ENCODE data around the gene STRA6.
A peak's percentile ranks its signal among the peaks of the same experiment; 100 is the strongest.
"Not testable (repeated sequence)": the region's sequence is repeated elsewhere in the genome, so short reads cannot be mapped to it uniquely, and the experiment has no call there.

The STRA6 gene

DNA sequence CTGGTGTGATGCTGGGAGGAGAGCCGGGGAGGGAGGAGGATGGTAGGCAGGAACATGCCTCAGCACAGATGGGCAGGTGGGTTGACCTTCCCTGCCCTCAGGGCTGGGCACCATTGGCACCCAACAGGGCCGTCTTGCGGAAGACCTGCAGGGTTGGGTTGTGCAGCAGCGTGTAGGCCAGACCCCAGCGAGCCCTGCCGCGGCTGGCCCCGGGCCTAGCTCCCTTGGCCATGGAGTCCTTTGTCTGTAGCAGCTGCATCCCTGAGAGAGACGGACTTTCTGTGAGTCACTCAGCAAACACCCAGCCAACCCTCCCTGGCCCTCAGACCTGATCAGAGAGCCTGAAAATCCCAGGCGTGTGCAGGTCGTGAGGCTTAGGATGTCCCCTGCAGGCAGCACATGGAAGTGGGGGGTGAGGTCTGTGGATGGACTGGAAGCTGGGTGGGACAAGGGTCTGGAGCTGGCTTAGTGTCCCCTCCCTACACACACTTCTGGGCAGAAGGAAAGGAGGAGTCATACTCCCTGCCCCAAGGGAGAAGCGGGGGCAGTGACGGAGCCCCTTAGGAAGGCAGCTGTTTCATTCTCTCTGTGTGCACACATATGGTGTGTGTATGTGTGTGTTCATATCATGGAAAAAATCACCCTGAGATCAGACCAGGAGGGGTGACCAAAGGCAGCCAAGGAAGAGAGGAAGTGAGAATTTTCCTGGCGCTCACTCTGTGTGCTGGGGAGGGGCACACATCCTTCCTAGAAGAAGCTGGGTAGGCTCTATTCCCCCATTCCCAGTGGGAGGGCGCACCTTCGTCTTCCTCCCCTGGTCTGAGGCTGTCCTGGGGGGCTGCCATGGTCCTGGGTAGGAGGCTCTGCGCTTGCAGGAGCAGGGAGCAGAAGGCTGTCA lies 22.4 kb downstream of the STRA6 start:
- DNase-seq (ENCODE audit: low read depth), result no peak

DNA sequence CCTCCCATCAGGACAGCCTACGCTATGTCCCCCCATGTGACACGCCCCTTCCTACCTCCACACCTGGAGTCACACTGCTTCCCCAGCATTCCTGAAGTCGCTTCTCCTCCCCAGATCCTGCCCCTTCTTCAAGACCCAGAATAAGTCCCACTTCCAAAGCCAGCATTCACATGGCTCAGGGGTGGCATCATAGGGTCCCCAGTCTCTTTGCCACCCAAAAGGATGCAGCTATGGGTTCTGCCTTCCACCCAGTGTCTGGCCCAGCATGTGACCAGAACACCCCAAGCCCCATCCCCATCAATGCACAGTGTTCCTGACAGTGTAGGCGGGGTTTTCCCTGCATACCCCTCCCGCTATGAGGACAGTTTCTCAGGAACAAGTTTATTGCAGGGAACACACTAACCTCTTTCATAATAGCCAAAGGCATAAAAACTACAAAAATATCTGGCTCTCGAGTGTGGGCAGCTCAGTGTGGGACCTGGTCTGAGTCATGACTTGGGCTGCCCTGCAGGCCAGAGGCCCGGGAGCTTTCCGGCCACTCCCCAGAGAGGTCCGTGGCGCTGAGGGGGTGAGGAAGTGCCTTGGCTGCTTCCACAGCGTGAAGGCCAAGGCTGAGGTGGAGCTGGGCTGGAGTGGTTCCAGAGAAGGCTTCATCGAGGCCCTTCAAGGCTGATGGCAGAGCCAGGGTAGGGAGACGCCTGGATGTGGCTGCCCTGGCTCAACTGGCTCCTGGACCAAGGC lies 23.3 kb downstream of the STRA6 start:
- DNase-seq (ENCODE audit: low read depth), result peak; percentile 97

DNA sequence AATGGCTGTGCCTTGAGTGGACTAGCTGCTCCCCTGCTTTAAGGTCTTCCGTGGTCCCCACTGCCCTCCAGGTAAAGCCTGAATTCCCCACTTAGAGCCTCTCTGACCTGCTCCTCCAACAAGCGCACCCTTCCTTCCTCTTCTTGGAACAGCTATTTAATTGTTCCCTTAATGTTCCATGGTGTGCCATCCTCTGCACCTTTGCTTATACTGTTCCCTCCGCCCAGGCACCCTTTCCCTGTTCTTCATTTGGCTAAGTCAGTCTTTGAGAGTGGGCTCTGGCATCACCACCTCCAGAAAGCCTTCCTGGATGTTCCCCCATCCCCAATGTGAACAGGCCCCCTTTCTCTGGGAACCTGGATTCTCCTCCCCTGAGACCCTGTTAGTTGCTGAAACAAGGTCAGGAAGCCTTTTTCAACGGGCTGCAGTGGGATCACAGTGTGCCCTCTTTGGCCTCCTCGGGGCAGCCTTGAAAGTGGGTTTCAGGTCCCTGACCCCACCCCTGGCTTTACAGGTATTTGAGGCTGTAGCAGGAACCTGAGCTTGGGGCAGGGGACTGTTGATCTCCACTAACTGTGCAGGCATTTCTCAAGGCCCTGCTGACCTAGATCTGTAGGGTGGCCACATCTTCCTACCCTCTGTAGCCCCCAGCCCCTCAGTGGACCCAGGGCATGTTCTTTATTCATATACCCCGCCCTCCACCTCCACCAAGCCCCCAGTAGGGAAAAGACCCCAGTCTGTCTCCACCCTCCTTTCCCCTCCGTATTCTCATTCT lies 24.1 kb downstream of the STRA6 start:
- DNase-seq (ENCODE audit: low read depth), result no peak

DNA sequence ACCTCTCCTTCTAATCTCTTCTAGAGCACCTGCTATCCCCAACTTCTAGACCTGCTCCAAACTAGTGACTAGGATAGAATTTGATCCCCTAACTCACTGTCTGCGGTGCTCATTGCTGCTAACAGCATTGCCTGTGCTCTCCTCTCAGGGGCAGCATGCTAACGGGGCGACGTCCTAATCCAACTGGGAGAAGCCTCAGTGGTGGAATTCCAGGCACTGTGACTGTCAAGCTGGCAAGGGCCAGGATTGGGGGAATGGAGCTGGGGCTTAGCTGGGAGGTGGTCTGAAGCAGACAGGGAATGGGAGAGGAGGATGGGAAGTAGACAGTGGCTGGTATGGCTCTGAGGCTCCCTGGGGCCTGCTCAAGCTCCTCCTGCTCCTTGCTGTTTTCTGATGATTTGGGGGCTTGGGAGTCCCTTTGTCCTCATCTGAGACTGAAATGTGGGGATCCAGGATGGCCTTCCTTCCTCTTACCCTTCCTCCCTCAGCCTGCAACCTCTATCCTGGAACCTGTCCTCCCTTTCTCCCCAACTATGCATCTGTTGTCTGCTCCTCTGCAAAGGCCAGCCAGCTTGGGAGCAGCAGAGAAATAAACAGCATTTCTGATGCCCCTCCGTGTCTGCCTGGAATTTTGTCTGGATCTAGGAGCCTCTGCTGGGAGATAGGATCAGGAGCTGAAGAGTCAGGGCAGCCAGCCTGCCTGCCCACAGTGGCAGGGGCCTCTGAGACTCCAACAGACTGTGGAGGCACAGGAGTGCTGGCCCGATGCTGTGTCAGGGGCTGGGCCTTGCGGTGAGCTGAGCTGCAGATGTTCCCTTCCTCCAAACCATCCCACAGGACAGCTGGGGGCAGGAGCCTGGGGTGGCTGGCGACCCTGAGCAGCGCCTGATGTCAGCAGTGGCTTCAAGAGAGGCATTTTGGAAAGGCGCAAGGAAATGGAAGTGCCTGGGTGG lies 26.0 kb downstream of the STRA6 start:
- no peak for DNase-seq (ENCODE audit: low read depth)

DNA sequence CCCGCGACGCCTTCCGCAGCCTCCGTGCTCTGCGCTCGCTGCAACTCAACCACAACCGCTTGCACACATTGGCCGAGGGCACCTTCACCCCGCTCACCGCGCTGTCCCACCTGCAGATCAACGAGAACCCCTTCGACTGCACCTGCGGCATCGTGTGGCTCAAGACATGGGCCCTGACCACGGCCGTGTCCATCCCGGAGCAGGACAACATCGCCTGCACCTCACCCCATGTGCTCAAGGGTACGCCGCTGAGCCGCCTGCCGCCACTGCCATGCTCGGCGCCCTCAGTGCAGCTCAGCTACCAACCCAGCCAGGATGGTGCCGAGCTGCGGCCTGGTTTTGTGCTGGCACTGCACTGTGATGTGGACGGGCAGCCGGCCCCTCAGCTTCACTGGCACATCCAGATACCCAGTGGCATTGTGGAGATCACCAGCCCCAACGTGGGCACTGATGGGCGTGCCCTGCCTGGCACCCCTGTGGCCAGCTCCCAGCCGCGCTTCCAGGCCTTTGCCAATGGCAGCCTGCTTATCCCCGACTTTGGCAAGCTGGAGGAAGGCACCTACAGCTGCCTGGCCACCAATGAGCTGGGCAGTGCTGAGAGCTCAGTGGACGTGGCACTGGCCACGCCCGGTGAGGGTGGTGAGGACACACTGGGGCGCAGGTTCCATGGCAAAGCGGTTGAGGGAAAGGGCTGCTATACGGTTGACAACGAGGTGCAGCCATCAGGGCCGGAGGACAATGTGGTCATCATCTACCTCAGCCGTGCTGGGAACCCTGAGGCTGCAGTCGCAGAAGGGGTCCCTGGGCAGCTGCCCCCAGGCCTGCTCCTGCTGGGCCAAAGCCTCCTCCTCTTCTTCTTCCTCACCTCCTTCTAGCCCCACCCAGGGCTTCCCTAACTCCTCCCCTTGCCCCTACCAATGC lies 27.1 kb downstream of the STRA6 start:
- no peak for DNase-seq (ENCODE audit: low read depth)

DNA sequence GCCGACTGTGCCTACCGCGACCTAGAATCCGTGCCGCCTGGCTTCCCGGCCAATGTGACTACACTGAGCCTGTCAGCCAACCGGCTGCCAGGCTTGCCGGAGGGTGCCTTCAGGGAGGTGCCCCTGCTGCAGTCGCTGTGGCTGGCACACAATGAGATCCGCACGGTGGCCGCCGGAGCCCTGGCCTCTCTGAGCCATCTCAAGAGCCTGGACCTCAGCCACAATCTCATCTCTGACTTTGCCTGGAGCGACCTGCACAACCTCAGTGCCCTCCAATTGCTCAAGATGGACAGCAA lies 27.7 kb downstream of the STRA6 start:
- DNase-seq (ENCODE audit: low read depth), result no peak

DNA sequence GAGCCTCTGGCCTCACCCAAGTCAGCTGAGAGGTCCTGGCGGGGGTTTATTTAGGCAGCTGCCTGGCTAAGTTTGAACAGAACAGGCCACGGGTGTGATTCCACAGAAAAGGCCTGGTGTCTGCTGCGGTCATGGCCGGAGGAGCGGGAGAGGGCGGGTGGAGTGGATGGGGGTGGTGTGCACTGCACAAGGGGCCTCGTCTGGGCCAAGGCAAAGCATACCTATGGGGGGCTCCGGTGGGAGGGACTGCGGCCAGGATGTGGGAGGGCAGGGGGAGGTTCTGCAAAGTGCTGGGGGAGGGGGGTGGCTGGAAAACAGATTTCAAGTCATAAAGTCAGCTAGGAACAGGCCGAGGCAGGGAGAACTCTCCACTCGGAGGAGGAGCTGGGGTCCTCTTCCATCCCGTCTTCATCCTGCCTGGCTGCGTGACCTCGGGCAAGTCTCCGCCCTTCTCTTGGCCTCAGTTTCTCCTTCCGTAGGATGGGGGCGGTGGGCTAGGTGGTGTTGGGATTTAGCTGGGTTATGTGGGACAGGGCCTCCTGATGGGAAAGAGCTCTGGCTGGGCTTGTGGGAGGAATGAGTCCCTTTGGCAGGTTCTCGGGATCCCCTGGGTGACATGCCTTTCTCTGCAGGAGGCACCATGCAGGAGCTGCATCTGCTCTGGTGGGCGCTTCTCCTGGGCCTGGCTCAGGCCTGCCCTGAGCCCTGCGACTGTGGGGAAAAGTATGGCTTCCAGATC lies 28.2 kb downstream of the STRA6 start:
- DNase-seq (ENCODE audit: low read depth), result no peak

DNA sequence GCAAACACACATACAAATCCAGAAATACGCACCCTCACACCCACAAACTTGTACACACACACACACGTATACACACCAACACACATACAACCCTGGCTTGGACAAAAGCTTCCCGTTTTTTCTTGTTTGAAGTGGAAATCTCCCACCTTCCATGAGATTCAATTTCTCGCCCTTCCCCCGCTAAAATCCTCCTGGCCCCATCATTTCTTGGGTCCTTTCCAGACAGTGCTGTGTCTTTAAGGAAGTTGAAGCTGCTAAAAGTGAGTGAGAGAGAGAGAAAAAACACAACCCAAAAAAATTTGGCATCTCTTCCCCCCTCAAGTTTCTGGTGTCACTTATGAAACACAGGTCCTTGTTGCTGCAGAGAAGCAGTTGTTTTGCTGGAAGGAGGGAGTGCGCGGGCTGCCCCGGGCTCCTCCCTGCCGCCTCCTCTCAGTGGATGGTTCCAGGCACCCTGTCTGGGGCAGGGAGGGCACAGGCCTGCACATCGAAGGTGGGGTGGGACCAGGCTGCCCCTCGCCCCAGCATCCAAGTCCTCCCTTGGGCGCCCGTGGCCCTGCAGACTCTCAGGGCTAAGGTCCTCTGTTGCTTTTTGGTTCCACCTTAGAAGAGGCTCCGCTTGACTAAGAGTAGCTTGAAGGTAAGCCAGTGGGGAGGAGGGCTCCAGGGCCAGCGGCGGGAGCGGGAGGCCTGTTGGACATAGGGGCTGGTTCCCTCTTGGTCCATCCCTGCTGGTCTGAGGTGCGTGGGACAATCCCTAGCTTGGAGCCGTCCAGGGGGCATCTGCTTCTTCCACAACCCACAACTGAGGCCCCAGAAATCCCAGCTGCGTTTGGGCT lies 29.0 kb downstream of the STRA6 start, which contains the start of gene ISLR:
TSS of gene ISLR (plus strand) at position 331 of the 839 bp plus-strand sequence. CDS start 1,149 bp downstream, outside the sequence.
- DNase-seq (ENCODE audit: low read depth), result peak; percentile 90

DNA sequence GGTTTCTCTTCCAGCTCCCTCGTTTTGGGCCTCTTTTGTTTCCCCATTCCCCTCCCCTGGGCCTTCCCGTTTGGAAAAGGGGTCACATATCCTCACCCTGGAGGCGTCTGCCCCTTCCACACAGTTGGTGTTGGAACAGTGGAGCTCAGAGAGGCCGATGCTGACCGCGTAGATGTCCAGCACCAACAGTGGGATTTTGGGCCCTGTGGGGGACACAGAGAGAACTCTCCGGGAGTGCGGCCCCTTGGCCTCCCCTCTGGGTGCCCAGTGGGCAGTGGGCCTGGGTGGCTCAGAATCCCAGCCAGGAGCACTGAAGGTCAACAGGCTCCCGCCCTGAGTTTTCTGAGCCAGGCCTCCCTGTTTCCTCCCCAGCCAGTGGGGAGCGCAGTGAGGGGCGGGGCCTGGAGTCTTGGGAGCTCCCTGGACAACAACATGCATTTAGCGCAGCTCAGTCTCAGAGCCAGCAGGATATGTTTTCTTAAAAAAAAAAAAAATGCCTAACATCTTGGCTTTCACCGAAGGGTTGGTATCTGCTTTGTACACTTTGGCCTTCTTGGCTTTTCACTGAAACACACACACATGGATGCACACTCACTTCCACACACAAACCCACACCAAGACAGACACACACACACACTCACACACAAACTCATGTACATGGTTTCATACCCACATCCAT lies 29.7 kb downstream of the STRA6 start:
- DNase-seq (ENCODE audit: low read depth), result peak; percentile 73

DNA sequence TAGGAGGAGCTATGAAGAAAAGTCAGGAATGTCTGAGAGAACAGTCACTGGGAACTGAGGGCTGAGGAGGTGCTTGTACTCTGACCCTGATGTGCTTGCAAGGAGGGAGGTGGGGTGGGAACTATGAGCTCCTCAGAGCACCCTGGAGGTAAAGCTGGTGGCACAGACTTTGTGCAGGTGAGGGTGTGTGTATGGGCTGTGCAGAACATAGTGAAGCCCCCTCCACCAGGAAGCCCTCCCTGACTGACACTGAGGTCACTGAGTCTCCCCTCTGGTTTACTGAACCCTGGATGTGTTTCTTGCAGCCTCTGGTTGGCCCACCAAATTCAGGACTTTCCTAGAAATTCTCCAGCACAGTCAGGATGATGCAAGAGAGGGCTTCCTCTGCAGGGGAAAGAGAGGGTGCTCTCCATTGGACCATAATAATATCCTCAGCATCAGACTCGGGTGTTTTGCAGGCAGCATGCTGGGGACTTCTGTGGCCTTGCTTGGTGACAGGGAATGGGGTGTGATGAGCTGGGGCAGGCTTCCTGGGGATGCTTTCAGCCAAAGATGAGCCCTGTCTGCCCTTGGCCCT lies 30.5 kb downstream of the STRA6 start:
- no peak for DNase-seq (ENCODE audit: low read depth)

DNA sequence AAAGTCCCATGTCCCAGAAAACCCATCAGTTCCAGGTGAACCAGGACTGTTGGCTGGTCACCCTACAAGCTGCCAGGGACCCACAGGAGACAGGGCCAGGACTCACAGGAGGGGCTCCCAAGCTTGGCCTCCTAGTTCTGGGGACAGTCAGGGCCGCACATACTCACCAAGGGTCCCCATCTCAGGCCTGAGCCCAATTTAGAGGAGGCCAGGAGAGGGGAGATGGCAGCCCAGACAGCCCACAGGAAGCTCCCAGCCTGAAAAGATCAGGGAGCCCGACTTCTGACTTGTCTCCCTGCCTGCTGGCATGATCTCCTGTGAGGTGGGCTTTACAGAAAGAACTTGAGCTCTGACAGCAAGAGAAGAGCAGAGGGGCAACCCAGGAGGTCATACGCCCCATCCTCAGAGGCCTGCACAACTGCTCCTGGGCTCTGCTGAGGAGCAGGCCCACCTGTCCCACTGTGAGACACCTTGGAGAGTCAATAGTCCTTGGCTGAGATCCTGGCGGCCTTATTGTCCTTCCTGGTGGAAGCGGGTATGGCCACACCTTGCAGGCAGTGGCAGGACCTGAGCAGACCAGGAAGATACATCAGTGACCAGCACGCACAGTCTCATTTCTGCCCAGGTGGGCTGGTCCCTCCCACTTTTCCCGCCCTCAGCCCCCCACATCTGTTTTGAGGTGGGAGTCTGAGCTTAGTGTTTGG lies 31.6 kb downstream of the STRA6 start:
- no peak for DNase-seq (ENCODE audit: low read depth)

DNA sequence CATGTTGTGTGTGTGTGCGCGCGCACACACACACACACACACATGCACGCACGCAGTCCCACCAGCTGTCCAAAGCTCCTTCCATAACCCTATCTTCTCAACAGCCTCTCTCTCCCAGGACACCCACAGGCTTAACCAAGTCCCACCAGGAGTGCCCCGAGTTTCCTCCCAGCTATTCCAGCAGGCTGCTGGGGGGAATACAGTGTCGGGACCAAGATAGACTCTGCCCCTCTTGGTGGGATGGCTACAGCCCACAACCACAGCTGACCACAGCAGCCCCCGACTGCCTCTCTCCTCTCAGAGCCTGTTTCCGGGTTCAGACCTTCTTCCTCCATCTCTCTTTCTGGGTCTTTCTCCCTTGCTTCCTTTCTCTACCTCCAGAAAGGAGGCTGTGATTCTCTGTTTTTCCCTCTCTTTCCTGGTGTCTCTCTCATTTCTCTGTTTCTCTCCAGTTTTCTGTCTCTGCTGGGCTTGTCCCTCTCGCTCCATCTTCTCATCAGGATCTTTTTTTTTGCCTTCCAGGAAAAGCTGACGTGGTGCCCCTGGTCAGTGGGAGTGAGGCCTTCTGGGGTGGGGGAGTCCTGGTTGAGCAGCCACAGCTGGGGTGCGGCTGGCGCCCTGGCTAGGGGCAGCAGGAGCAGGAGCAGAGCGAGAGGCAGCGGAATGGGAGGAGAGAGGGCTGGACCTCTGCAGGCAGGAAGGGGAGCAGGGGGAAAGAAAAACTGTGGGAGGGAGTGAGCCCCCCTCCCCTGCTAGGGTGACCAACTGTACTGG lies 32.3 kb downstream of the STRA6 start:
- no peak for DNase-seq (ENCODE audit: low read depth)

DNA sequence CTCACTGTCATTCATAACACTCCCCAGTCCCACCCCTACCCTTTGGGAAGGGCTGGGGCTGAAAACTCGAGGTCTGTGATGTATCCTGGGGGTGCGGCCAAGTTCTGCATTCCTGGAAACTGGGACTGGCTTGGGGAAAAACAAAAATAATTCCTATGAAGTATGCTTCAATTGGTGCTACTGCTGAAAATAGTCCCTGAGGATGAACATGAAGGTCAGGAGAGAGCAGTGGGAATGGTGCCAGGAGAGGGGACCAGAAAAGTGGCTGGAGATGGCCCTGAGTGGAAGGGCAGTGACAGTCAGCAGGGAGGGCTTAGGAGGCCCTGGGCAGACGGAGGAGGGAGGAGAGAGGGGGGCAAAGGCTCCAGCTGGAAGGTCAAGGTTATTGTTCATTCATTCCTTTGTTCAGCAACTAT lies 33.9 kb downstream of the STRA6 start:
- DNase-seq (ENCODE audit: low read depth), result no peak

DNA sequence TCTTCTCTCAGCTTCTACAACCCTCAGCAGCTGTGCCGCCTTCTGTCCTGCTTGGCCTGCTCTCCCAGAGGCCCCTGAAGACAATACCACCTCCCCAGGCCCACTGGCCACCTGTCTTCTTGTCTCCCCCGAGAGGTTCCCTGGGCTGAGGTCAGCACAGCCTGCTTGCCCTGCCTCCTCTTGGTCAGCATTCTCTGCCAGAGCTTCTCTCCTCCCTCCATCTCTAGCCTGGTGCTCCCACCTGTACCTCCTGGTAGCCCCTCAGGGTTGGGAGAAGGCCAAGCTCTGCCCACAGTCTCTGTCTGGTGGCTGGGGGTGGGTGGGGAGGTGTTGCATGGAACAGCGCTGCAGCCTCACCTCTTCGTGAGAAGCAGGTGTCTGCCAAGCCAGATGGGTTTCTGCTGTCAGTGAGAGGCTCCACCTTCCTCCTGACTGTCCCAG lies 34.7 kb downstream of the STRA6 start:
- no peak for DNase-seq (ENCODE audit: low read depth)

DNA sequence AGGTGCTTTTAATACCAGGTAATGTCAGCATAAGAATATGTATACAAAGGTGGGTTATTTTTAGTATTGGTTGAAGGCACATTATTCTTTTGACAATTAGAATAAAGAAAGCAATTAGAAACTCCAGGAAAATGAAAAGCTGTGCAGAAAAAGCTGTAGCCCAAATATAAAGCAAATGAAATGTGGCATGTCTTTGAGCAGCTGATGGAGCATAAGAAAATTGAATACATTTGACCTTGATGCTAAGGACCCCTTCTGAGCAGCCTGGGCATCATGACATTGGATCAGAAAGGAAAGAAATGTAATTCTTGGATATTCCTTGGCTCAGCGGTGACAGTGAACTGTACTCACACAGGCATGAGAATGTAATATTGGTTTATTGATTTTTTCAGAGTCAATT lies 37.1 kb downstream of the STRA6 start:
- no peak for DNase-seq (ENCODE audit: low read depth)

DNA sequence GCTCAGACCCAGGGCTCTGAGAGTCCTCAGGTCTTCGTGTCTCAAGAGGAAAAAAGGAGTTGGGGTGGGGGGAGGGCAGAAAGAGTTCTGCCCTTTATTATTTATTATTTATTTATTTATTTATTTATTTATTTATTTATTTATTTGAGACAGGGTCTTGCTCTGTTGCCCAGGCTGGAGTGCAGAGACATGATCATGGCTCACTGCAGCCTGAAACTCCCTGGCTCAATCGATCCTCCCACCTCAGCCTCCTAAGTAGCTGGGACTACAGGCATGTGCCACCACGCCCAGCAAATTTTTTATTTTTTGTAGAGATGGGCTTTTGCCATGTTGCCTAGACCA lies 40.4 kb downstream of the STRA6 start:
- not testable (repeated sequence) for DNase-seq (ENCODE audit: low read depth)
